ENCODE results near the gene LGALS3BP.

The LGALS3BP gene

GRCh38 chr17:78998311-78999055, 18.8 kb upstream of the LGALS3BP start:
- DNase-seq (ENCODE audit: low read depth): no peak

- no peak for DNase-seq (ENCODE audit: low read depth)
Measured at GRCh38 chr17:78997881-78998280, 18.2 kb upstream of the LGALS3BP start.

GRCh38 chr17:78997231-78997741, 17.6 kb upstream of the LGALS3BP start:
- no peak for DNase-seq (ENCODE audit: low read depth)

GRCh38 chr17:78996781-78997201, 17.1 kb upstream of the LGALS3BP start:
- no peak for DNase-seq (ENCODE audit: low read depth)

DNA sequence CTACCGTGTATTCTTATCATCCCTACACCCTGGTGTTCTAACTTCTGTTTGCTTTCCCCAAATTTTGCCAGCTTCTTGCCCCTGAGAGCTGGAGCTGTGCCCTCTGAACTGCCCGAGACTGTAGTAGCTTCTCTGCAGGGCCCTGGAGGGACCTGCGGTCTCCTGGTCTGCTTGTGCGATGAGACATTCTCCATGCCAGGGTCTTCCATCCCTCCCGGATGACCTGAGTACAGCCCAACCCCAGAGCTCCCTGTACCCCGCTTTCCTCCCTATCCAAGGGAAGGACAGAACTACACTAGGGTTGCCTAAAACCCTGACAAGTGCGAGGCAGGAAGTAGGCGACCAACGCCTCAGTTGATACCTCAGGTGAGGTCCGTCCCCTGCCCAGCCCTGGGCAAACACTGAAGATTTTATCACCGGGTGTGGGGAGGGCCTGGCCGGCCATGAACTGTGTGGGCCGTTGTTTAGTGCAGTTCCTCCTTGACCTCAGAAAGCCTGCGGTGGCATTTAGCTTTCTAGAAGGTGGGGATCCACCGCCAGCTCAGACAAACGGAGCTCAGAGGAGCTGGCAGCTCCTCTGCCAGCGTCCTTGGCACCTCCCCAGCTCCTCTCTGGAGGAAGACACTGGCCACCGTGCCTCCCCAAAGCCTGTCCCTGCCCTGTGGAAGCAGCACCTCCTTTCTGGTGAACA, 16.2 kb upstream of the LGALS3BP start:
- DNase-seq (ENCODE audit: low read depth): no peak

GRCh38 chr17:78995022-78995760, 15.5 kb upstream of the LGALS3BP start:
- no peak for DNase-seq (ENCODE audit: low read depth)

- DNase-seq (ENCODE audit: low read depth): no peak
Measured at GRCh38 chr17:78993981-78994671, 14.4 kb upstream of the LGALS3BP start.

GRCh38 chr17:78993241-78993956, 13.7 kb upstream of the LGALS3BP start:
- no peak for DNase-seq (ENCODE audit: low read depth)

- DNase-seq (ENCODE audit: low read depth): no peak
Measured at GRCh38 chr17:78992542-78993212, 13.0 kb upstream of the LGALS3BP start.

GRCh38 chr17:78991906-78992532, 12.3 kb upstream of the LGALS3BP start:
- no peak for DNase-seq (ENCODE audit: low read depth)

DNA sequence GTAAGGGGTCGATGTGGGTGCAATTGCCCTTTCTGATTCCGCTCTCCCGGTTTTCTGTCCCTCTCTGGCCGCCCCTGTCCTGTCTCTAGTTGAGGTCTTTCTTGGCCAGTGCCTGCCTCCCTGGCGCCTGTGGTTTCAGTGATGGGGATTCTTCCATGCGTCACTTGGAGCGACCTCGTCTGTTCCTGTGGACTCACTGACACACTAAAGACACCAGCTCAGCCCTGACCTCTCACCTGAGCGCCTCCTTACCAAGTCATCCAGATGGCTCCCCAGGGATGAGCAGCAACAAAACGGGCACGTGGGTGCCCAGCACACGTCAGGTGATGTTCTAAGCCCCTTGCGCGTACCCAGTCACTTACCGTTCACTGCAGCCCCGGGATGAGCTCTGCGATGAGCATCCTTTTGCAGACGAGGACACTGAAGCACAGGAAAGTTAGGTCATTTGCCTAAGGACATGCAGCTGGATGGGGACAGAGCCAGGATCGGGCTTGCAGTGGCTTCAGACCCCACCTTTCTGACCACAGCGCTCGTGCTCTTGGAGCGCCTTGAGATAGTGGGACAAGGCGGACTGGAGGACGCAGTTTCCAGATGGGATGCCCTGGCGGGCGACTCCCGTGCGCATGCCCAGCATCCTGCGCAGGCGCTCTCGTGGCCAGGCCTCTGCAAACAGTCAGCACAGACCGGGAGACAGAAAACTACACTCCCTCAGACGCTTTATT, 11.5 kb upstream of the LGALS3BP start:
- no peak for DNase-seq (ENCODE audit: low read depth)

- no peak for DNase-seq (ENCODE audit: low read depth)
Measured at GRCh38 chr17:78990349-78991016, 10.8 kb upstream of the LGALS3BP start.

DNA sequence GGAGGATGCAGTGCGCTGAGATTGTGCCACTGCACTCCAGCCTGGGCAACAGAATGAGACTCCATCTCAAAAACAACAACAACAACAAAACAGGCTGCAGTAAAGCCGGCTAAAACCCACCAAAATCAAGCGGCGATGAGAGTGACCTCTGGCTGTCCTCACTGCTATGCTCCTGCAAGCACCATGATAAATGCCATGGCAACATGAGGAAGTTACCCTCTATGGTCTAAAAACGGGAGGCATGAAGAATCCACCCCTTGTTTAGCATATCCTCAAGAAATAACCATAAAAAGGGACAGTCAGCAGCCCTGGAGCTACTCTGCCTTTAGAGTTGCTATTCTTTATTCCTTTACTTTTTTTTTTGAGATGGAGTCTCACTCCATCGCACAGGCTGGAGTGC, 8.4 kb upstream of the LGALS3BP start:
- DNase-seq (ENCODE audit: low read depth): no peak

DNA sequence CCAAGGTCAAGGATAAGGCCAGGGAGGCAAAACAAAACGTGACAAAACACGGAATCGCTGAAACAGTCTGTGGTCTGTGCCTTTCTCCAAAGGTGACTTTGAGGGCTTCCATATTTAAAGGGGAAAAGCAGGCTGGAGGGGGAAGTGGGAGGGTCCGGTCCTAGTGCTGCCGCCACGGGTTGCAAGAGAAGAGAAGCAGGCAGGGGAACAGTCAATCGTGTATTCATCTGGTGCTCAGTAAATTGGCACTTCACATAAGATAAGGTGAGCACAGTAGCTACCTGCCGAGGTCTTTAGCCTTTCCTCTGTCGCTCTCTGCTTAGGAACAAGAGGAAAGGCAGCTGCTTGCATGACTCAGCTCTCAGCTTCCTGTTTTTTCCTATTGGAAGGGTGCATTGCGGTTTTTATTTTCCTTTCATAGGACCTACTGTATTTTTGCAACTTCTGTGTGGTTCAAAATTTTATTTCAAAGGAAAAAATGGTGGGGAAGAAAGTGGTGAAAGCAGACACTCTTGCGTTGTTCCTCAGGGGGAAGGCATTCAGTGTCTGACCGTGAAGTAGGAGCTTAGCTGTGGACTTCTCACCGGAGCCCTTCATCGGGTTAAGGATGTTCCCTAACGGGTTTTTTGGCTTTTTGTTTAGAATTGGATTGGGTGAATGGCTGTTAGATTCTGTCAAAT, 7.1 kb upstream of the LGALS3BP start:
- DNase-seq (ENCODE audit: low read depth): no peak

DNA sequence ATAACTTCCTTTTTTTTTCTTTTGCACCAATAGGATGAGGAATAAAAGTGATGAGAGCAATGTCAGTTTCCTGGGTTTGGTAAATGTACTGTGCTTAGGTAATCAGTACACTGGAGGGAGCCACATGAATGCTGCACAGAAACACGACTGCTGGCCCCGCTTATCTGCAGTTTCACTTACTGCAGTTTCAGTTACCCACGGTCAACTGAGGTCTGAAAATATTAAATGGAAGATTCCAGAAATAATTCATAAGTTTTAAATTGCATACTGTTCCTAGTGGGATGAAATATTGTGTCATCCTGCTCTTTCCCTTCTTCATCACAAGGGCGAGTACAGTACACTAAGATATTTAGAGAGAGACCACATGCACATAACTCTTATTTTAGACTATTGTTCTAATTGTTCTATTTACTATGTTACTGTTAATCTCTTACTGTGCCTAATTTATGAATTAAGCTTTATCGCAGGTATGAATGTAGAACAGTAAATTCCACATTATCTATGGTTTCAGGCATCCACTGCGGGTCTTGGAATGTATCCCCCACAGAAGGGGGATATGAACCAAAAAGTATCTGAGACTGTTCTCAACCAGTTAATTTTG, 6.4 kb upstream of the LGALS3BP start:
- DNase-seq (ENCODE audit: low read depth): no peak

DNA sequence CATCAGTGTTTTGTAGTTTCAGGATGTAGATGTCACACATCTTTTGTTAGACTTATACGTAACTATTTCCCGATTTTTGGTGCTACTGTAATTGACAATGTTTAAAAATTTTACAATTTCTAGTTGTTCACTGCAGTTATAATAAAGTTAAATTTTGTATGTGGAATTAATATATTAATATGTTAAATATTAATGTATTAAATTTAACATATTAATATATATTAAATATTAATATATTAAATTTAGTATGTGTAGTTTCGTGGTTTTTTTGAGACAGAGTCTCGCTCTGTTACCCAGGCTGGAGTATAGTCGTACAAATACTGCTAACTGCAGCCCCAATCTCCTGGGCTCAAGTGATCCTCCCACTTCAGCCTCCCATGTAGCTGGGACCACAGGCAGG, 5.7 kb upstream of the LGALS3BP start:
- no peak for DNase-seq (ENCODE audit: low read depth)

GRCh38 chr17:78981010-78981888, 1.5 kb upstream of the LGALS3BP start:
- DNase-seq (ENCODE audit: low read depth): no peak
